Breast epithelium (tissue), 4 donors: ENCODE data around the gene PLXND1. TPM values are rescaled to one million over a fixed set of nuclear protein-coding genes. Genes with fewer than 3 reads are reported as not detected.

Experiments used
- DNase-seq, 2 donors: peaks; one replicate each; pipeline ENCODE4 v3.0.0-alpha.2; 2019; ENCODE audit warnings: low spot score in 2 of 2
- H3K27ac ChIP-seq, 2 donors: fragments of 200-600 bp; sonication (generic) in 1 of 2; one replicate each; pipeline ENCODE4 v1.5.1; 2016 to 2019; ENCODE audit warnings: mild to moderate bottlenecking in 1 of 2
- H3K27me3 ChIP-seq, 2 donors: fragments of 200-600 bp; sonication (generic) in 1 of 2; one replicate each; pipeline versions ENCODE4 v1.5.1 to v1.6.0; 2017 to 2019; ENCODE audit warnings: control low read depth in 1 of 2, mild to moderate bottlenecking in 1 of 2
- H3K36me3 ChIP-seq: fragments of 200-600 bp; one replicate; pipeline ENCODE4 v1.5.1; 2019
- H3K4me1 ChIP-seq, 2 donors: fragments of 200-600 bp; sonication (generic); one replicate each; pipeline ENCODE4 v1.5.1; 2016 to 2019; ENCODE audit warnings: control low read depth in 1 of 2
- H3K4me3 ChIP-seq, 3 donors: fragments of 200-600 bp; sonication (generic); 1 replicate in 2 of 3; 2 replicates in 1 of 3; pipeline ENCODE4 v1.5.1; 2016 to 2019; ENCODE audit warnings: mild to moderate bottlenecking in 3 of 3, moderate library complexity in 2 of 3
- H3K9me3 ChIP-seq, 2 donors: fragments of 200-600 bp; sonication (generic) in 1 of 2; one replicate each; pipeline ENCODE4 v1.5.1; 2016 to 2019; ENCODE audit warnings: control low read depth in 1 of 2
- CTCF ChIP-seq, 3 donors: fragments of 450-650 bp; IDR thresholded peaks; one replicate each; pipeline ENCODE4 v1.5.1; 2016 to 2017; ENCODE audit warnings: antibody characterized with exemption in 3 of 3, mild to moderate bottlenecking in 3 of 3, moderate library complexity in 3 of 3
- POLR2A ChIP-seq: fragments of 450-650 bp; IDR thresholded peaks from one replicate; pipeline ENCODE4 v1.6.1; 2016; ENCODE audit warnings: antibody characterized with exemption, mild to moderate bottlenecking, moderate library complexity
- POLR2AphosphoS5 ChIP-seq, 3 donors: sonication (generic); formaldehyde crosslinking; IDR thresholded peaks; one replicate each; pipeline ENCODE4 v1.6.1; 2017; ENCODE audit warnings: antibody characterized with exemption in 3 of 3
- intact Hi-C: fragments of 100-400 bp; cut with DNase I; formaldehyde crosslinking; loops from one replicate; pipeline ENCODE4 v1.15.1; 2023; ENCODE audit warnings: low total_unique reads
- total RNA-seq, 3 donors: library from RNA; depleted of rRNA; stranded (reverse); fragments of >200 nt; gene quantifications; one replicate each; pipeline ENCODE4 v1.1.0, GENCODE V29; 2016

PLXND1 gene
- total RNA-seq, 3 donors from 2014 or later: 53.6 to 187 (median 118) TPM

GRCh38 chr3:129605203-129605921 is 1.1 kb downstream of the PLXND1 start:
- H3K36me3 ChIP-seq: no peaks in the 10 kb centered on the region
- H3K4me1 ChIP-seq: peaks cover 6% of the 10 kb centered on the region in 2 donors
- intact Hi-C loops: no loop called here
- TF ChIP-seq POLR2AphosphoS5 (IDR thresholded peaks at IDR 0.05) (peak in 1 of 3 donors; percentile 15), POLR2A (no peak), CTCF (IDR thresholded peaks at IDR 0.05) (peak in 1 of 3 donors; percentile 6)
- peak overlapping the region; percentile 59 to 78 (median 73) for H3K4me3 ChIP-seq
- no peak for DNase-seq
- H3K27ac ChIP-seq: peak overlapping the region; percentile 56 to 95
- no peaks in the 10 kb centered on the region for H3K27me3 ChIP-seq
- no peaks in the 10 kb centered on the region for H3K9me3 ChIP-seq

GRCh38 chr3:129604767-129605166 is 1.7 kb downstream of the PLXND1 start:
- intact Hi-C loops: no loop called here
- Histone ChIP-seq H3K4me1 (peaks cover 6 to 11% of the 10 kb centered on the region in 2 donors), H3K9me3 (no peaks in the 10 kb centered on the region), H3K27ac (peak overlapping the region; percentile 56 to 95), H3K4me3 (peak overlapping the region; percentile 59 to 78 (median 73)), H3K36me3 (no peaks in the 10 kb centered on the region), H3K27me3 (no peaks in the 10 kb centered on the region)
- no peak for TF ChIP-seq POLR2AphosphoS5 (IDR thresholded peaks at IDR 0.05)
- TF ChIP-seq CTCF (IDR thresholded peaks at IDR 0.05): no peak
- TF ChIP-seq POLR2A: no peak
- no peak for DNase-seq

- intact Hi-C loops: no loop called here
- Histone ChIP-seq H3K36me3 (no peaks in the 10 kb centered on the region), H3K9me3 (no peaks in the 10 kb centered on the region), H3K27ac (peak overlapping the region; percentile 56 to 95), H3K27me3 (no peaks in the 10 kb centered on the region), H3K4me1 (peaks cover 6 to 12% of the 10 kb centered on the region in 2 donors), H3K4me3 (peak overlapping the region; percentile 59 to 78 (median 73))
- no peak for TF ChIP-seq POLR2A
- no peak for TF ChIP-seq POLR2AphosphoS5 (IDR thresholded peaks at IDR 0.05)
- TF ChIP-seq CTCF (IDR thresholded peaks at IDR 0.05): no peak
- no peak for DNase-seq
These were observed 2.3 kb downstream of the PLXND1 start for GRCh38 chr3:129603991-129604749.

- intact Hi-C loops: no loop called here
- no peak for DNase-seq
- H3K9me3 ChIP-seq: no peaks in the 10 kb centered on the region
- no peaks in the 10 kb centered on the region for H3K36me3 ChIP-seq
- H3K27me3 ChIP-seq: no peaks in the 10 kb centered on the region
- H3K4me1 ChIP-seq: peaks cover 6 to 12% of the 10 kb centered on the region in 2 donors
- TF ChIP-seq POLR2A: no peak
- no peak for TF ChIP-seq CTCF (IDR thresholded peaks at IDR 0.05)
- TF ChIP-seq POLR2AphosphoS5 (IDR thresholded peaks at IDR 0.05): no peak
- H3K4me3 ChIP-seq: peak overlapping the region; percentile 59 to 78 (median 73)
- H3K27ac ChIP-seq: peak overlapping the region; percentile 55 to 95
These were observed 2.9 kb downstream of the PLXND1 start for GRCh38 chr3:129603561-129603942.
